SK-N-SH treated with all-trans-retinoic acid at 6 μM for 48 hours (cell line): Measurements from ENCODE around the gene DNAJC22.
A peak's percentile ranks its signal among the peaks of the same experiment; 100 is the strongest.
"Not testable (repeated sequence)": the region's sequence is repeated elsewhere in the genome, so short reads cannot be mapped to it uniquely, and the experiment has no call there.

ENCODE experiments used
- ATAC-seq: fragments of 200-7000 bp; cut with Tn5 transposase; 3 replicates; pipeline ENCODE4 v1.9.1; 2020; ENCODE audit warnings: mild to moderate bottlenecking, moderate library complexity
- ARNTL ChIP-seq: fragments of 450-650 bp; formaldehyde crosslinking; IDR thresholded peaks from 2 replicates; pipeline ENCODE4 v1.5.0; 2020; ENCODE audit warnings: low read depth, mild to moderate bottlenecking, moderate library complexity, borderline replicate concordance
- BACH2 ChIP-seq: fragments of 250-450 bp; sonication (Bioruptor Pico); IDR thresholded peaks from 2 replicates; pipeline ENCODE4 v1.9.0; 2021; ENCODE audit warnings: mild to moderate bottlenecking, borderline replicate concordance
- CREB5 ChIP-seq: fragments of 250-450 bp; sonication (Bioruptor Pico); IDR thresholded peaks from 2 replicates; pipeline ENCODE4 v1.5.1; 2020; ENCODE audit warnings: low read depth, mild to moderate bottlenecking, moderate library complexity
- CSDC2 ChIP-seq: fragments of 250-450 bp; sonication (Bioruptor Pico); IDR thresholded peaks from 2 replicates; pipeline ENCODE4 v1.5.0; 2020; ENCODE audit warnings: mild to moderate bottlenecking, moderate library complexity
- ESRRG ChIP-seq: fragments of 250-450 bp; sonication (Bioruptor Pico); IDR thresholded peaks from 2 replicates; pipeline ENCODE4 v1.6.1; 2021; ENCODE audit warnings: mild to moderate bottlenecking
- GLIS3 ChIP-seq: fragments of 250-450 bp; sonication (Bioruptor Pico); IDR thresholded peaks from 2 replicates; pipeline ENCODE4 v1.5.0; 2020; ENCODE audit warnings: mild to moderate bottlenecking, moderate library complexity
- OSR1 ChIP-seq: fragments of 250-450 bp; sonication (Bioruptor Pico); IDR thresholded peaks from 2 replicates; pipeline ENCODE4 v1.8.0; 2022; ENCODE audit warnings: moderate library complexity, mild to moderate bottlenecking, inconsistent platforms
- PATZ1 ChIP-seq: fragments of 250-450 bp; sonication (Bioruptor Pico); IDR thresholded peaks from 2 replicates; pipeline ENCODE4 v1.8.0; 2020; ENCODE audit warnings: mild to moderate bottlenecking, moderate library complexity, borderline replicate concordance
- PPARA ChIP-seq: fragments of 250-450 bp; sonication (Bioruptor Pico); IDR thresholded peaks from 2 replicates; pipeline ENCODE4 v1.5.0; 2020; ENCODE audit warnings: mild to moderate bottlenecking, borderline replicate concordance
- RARB ChIP-seq: fragments of 250-450 bp; sonication (Bioruptor Pico); IDR thresholded peaks from 2 replicates; pipeline ENCODE4 v1.8.0; 2021; ENCODE audit warnings: mild to moderate bottlenecking, moderate library complexity
- SNAI2 ChIP-seq: fragments of 250-450 bp; sonication (Bioruptor Pico); IDR thresholded peaks from 2 replicates; pipeline ENCODE4 v1.5.0; 2020; ENCODE audit warnings: mild to moderate bottlenecking, moderate library complexity
- TCF4 ChIP-seq: fragments of 250-450 bp; sonication (Bioruptor Pico); IDR thresholded peaks from 2 replicates; pipeline ENCODE4 v1.8.0; 2021; ENCODE audit warnings: mild to moderate bottlenecking, moderate library complexity, borderline replicate concordance
- TOX ChIP-seq: fragments of 250-450 bp; sonication (Bioruptor Pico); IDR thresholded peaks from 2 replicates; pipeline ENCODE4 v1.8.0; 2021; ENCODE audit warnings: mild to moderate bottlenecking, moderate library complexity, borderline replicate concordance
- TSHZ2 ChIP-seq: fragments of 250-450 bp; sonication (Bioruptor Pico); IDR thresholded peaks from 2 replicates; pipeline ENCODE4 v1.5.0; 2020; ENCODE audit warnings: mild to moderate bottlenecking, moderate library complexity
- ZC3H10 ChIP-seq: fragments of 250-450 bp; sonication (Bioruptor Pico); IDR thresholded peaks from 2 replicates; pipeline ENCODE4 v1.5.1; 2021; ENCODE audit warnings: mild to moderate bottlenecking, moderate library complexity
- ZFP3 ChIP-seq: fragments of 250-450 bp; sonication (Bioruptor Pico); IDR thresholded peaks from 2 replicates; pipeline ENCODE4 v1.5.0; 2020; ENCODE audit warnings: mild to moderate bottlenecking, moderate library complexity
- ZNF565 ChIP-seq: fragments of 450-650 bp; formaldehyde crosslinking; conservative IDR thresholded peaks from 2 replicates; pipeline ENCODE4 v1.5.0; 2020; ENCODE audit warnings: low read depth, mild to moderate bottlenecking, moderate library complexity
- ZNF70 ChIP-seq: fragments of 450-650 bp; formaldehyde crosslinking; IDR thresholded peaks from 2 replicates; pipeline ENCODE4 v1.5.0; 2020; ENCODE audit warnings: mild to moderate bottlenecking, moderate library complexity
- ZNF8 ChIP-seq: fragments of 450-650 bp; formaldehyde crosslinking; IDR thresholded peaks from 2 replicates; pipeline ENCODE4 v1.5.0; 2020; ENCODE audit warnings: mild to moderate bottlenecking, moderate library complexity
- TF ChIP-seq, protein P1 (sequence below): fragments of 250-450 bp; sonication (Bioruptor Pico); IDR thresholded peaks from 2 replicates; pipeline ENCODE4 v1.8.0; 2021; ENCODE audit warnings: low read depth, mild to moderate bottlenecking, moderate library complexity, borderline replicate concordance
- TF ChIP-seq, protein P2 (sequence below): fragments of 250-450 bp; sonication (Bioruptor Pico); IDR thresholded peaks from 2 replicates; pipeline ENCODE4 v1.5.1; 2021; ENCODE audit warnings: mild to moderate bottlenecking, moderate library complexity

The DNAJC22 gene

DNA sequence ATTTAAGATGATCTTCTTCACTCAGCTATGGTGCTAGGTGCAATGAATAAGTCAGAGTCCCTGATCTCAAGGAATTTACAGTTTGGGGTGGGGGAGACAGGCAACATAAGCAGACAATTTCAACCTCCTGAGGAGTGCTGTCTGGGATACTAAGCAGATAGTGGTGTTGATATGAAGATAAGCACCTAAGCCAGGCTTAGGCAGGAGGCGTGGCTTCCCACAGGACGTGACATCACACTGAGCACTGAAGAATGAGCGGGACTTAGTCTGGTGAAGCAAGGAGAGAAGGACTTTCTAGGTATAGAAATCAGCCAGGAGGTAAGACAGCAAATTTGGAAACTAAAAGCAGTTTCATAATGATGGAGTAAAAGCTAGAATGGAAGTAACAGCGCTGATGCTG, 44.9 kb upstream of the DNAJC22 start:
- ATAC-seq: no peak
- TF ChIP-seq ZC3H10 (no peak), CREB5 (no peak), ESRRG (no peak), ZFP3 (CRISPR knock-in tag) (no peak), ARNTL (no peak), ZNF70 (no peak), BACH2 (CRISPR knock-in tag) (no peak), SNAI2 (no peak), TOX (CRISPR knock-in tag) (no peak), RARB (CRISPR knock-in tag) (no peak), ZNF565 (CRISPR knock-in tag) (no peak), CSDC2 (CRISPR knock-in tag) (no peak)
- TF ChIP-seq, protein P1, sequence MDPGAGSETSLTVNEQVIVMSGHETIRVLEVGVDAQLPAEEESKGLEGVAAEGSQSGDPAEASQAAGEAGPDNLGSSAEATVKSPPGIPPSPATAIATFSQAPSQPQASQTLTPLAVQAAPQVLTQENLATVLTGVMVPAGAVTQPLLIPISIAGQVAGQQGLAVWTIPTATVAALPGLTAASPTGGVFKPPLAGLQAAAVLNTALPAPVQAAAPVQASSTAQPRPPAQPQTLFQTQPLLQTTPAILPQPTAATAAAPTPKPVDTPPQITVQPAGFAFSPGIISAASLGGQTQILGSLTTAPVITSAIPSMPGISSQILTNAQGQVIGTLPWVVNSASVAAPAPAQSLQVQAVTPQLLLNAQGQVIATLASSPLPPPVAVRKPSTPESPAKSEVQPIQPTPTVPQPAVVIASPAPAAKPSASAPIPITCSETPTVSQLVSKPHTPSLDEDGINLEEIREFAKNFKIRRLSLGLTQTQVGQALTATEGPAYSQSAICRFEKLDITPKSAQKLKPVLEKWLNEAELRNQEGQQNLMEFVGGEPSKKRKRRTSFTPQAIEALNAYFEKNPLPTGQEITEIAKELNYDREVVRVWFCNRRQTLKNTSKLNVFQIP (CRISPR knock-in tag): no peak

DNA sequence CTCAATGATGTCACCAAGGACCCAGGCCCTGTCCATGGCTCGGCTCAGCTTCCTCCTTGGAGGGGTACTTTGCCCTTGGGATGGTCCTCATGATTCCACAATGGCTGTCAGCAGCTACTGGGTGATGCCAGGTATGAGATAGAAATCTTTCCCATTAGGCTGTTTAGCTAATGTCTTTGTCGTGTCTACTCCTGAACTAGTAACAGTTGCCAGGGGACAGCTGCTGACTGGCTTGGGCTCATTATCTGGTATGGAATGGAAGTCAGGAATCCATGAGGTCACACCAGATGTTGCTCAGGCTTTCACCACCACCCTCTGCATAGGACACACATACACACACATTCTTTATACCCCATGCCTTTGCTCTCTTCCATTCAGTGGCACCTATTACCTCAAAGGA, 42.5 kb upstream of the DNAJC22 start:
- peak; percentile 34; the same call in 1 of the 3 replicates for ATAC-seq
- no peak for TF ChIP-seq ZNF8 (CRISPR knock-in tag)
- TF ChIP-seq, protein P2, sequence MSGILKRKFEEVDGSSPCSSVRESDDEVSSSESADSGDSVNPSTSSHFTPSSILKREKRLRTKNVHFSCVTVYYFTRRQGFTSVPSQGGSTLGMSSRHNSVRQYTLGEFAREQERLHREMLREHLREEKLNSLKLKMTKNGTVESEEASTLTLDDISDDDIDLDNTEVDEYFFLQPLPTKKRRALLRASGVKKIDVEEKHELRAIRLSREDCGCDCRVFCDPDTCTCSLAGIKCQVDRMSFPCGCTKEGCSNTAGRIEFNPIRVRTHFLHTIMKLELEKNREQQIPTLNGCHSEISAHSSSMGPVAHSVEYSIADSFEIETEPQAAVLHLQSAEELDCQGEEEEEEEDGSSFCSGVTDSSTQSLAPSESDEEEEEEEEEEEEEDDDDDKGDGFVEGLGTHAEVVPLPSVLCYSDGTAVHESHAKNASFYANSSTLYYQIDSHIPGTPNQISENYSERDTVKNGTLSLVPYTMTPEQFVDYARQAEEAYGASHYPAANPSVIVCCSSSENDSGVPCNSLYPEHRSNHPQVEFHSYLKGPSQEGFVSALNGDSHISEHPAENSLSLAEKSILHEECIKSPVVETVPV (CRISPR knock-in tag): no peak

DNA sequence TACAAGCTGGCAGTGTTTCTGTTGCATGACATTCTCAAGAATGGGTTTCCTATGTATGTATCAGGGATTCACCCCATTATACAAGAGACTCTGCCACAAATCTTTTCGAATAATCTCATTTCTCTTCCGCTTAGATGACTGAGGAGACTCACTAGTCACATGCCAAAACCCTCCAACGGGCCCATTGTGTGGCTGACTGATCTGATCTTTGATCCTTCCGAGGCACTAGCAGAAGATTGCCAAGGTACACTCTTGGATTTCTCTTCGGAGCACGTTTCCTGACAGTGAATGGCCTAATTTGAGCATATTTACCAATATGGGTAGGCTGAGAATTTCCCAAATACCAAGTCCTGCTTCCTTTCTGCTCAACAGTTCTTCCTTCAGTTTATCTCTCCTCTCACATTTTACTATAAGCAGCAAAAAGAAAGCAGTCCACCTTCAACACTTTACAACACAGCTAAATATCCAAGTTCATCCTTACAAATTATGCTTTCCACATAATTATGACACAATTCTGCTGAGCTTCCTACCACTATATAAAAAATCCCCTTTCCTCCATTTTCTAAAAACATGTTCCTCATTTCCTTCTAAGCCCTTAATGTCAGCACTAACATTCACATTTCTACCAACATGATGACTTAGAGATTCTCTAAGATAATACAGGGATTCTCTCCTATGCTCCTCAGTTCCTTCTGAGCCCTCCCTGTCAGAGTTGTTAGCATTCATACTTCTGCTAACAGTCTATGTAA, 40.8 kb upstream of the DNAJC22 start:
- TF ChIP-seq SNAI2: no peak
- no peak for TF ChIP-seq ZNF70
- no peak for TF ChIP-seq TCF4 (CRISPR knock-in tag)
- TF ChIP-seq PATZ1 (CRISPR knock-in tag): no peak
- no peak for TF ChIP-seq CSDC2 (CRISPR knock-in tag)
- TF ChIP-seq, protein P1 (CRISPR knock-in tag): no peak
- TF ChIP-seq ZNF8 (CRISPR knock-in tag): no peak
- no peak for TF ChIP-seq TOX (CRISPR knock-in tag)
- no peak for TF ChIP-seq ESRRG
- TF ChIP-seq GLIS3 (CRISPR knock-in tag): no peak
- no peak for TF ChIP-seq PPARA (CRISPR knock-in tag)
- no peak for TF ChIP-seq BACH2 (CRISPR knock-in tag)
- no peak for TF ChIP-seq RARB (CRISPR knock-in tag)
- no peak for ATAC-seq

DNA sequence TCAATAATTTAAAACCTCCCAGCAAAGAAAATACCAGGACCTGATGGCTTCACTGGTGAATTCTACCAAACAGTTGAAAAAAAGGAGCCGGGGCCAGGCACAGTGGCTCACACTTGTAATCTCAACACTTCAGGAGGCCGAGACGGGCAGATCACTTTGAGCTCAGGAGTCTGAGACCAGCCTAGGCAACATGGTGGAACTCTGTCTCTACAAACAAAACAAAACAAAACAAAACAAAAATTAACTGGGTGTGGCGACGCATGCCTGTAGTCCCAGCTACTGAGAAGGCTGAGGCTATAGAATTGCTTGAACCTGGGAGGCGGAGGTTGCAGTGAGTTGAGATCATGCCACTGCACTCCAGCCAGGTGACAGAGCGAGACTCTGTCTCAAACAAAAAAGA, 37.3 kb upstream of the DNAJC22 start:
- TF ChIP-seq ZFP3 (CRISPR knock-in tag): no peak
- no peak for TF ChIP-seq GLIS3 (CRISPR knock-in tag)
- TF ChIP-seq TSHZ2 (CRISPR knock-in tag): no peak
- TF ChIP-seq, protein P2 (CRISPR knock-in tag): no peak
- no peak for TF ChIP-seq SNAI2
- TF ChIP-seq OSR1 (CRISPR knock-in tag): no peak
- ATAC-seq: no peak

GRCh38 chr12:49310451-49311000, 36.2 kb upstream of the DNAJC22 start:
- ATAC-seq: not testable (repeated sequence)
